ENCODE data around the gene CDH4.

- no peak for TF ChIP-seq RAD21 (IDR thresholded peaks at IDR 0.05 in 1 of 2, conservative IDR thresholded peaks at IDR 0.05 in 1 of 2; ENCODE audit: low read depth in 2 of 2, low read length in 2 of 2)
- no peak for TF ChIP-seq KDM1A (IDR thresholded peaks at IDR 0.05; ENCODE audit: borderline replicate concordance, low read length)
- TF ChIP-seq SP2 (IDR thresholded peaks at IDR 0.05; ENCODE audit: low read length) = no peak
- TF ChIP-seq CTCF (IDR thresholded peaks at IDR 0.05; ENCODE audit: control extremely low read depth in 1 of 3, insufficient read depth in 1 of 3, low read depth in 1 of 3, low read length in 3 of 3) = no peak
- TF ChIP-seq TCF12 (IDR thresholded peaks at IDR 0.05; ENCODE audit: low read depth, low read length) = no peak
- no peak for TF ChIP-seq POLR2A (IDR thresholded peaks at IDR 0.05; ENCODE audit: control extremely low read depth in 1 of 2, low read depth in 2 of 2, low read length in 2 of 2)
- TF ChIP-seq TAF1 (IDR thresholded peaks at IDR 0.05; ENCODE audit: low read depth, low read length) = no peak
- no peak for TF ChIP-seq CHD2 (IDR thresholded peaks at IDR 0.05; ENCODE audit: low read length)
- no peak for TF ChIP-seq PHF8 (conservative IDR thresholded peaks at IDR 0.05; ENCODE audit: low read depth, low read length)
- TF ChIP-seq EZH2 (IDR thresholded peaks at IDR 0.05; ENCODE audit: low read depth, low read length, severe bottlenecking) = no peak
- no peak for TF ChIP-seq POLR2AphosphoS5 (IDR thresholded peaks at IDR 0.05; ENCODE audit: low read depth, low read length)
Measured at GRCh38 chr20:61673152-61673847, 421.2 kb downstream of the CDH4 start.

All from H1 (cell line).